HuH-7.5 (cell line): ENCODE data around the gene GLP2R.
"Not testable (repeated sequence)": the region's sequence is repeated elsewhere in the genome, so short reads cannot be mapped to it uniquely, and the experiment has no call there.

Source experiments
- DNase-seq: peaks from one replicate; pipeline ENCODE4 v3.0.0; 2011; ENCODE audit warnings: low spot score

GLP2R gene, protein sequence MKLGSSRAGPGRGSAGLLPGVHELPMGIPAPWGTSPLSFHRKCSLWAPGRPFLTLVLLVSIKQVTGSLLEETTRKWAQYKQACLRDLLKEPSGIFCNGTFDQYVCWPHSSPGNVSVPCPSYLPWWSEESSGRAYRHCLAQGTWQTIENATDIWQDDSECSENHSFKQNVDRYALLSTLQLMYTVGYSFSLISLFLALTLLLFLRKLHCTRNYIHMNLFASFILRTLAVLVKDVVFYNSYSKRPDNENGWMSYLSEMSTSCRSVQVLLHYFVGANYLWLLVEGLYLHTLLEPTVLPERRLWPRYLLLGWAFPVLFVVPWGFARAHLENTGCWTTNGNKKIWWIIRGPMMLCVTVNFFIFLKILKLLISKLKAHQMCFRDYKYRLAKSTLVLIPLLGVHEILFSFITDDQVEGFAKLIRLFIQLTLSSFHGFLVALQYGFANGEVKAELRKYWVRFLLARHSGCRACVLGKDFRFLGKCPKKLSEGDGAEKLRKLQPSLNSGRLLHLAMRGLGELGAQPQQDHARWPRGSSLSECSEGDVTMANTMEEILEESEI

DNA sequence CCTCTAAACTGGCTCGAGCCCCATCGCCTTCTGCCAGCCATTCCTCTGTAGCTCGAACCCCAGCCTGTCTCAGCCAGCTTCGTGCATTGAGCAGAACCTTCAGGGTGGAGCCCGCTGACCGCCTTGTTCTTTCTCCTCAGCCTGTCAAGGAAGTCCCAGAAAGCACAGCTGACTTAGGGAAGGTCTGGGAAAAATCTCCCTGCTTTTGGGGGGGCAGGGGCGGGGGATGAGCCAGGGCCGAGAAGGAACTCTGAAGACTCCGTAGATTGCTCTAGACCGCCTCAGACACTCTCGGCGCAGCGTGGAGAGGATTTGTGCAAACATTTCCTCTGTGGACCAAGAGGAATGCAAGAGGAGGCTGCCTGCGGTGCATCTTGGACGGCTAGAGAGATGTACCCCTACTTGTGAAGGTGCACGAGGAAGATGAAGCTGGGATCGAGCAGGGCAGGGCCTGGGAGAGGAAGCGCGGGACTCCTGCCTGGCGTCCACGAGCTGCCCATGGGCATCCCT lies at the start of gene GLP2R:
TSS of gene GLP2R (plus strand) at position 284 of the 510 bp plus-strand sequence. CDS start at position 424, 140 bp downstream.
- no peak for DNase-seq

DNA sequence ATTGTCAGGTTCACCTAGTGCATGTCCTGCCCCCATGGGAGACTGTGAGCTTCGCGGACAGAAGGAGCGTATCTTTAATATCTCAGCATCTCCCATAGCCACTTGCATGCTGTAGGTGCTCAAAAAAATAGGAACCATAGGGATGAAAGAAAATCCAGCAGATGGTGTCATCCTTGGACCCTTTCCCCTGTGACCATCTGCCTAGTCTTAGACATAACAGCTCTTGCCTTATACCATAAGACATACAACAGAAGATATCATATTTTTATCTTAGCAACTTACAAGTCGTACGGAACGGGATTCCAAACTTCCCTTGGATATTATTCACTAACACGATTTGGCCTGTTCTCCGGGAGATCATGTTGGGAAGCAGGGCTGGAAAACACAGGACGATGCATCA lies 48.8 kb upstream of the GLP2R start:
- no peak for DNase-seq

DNA sequence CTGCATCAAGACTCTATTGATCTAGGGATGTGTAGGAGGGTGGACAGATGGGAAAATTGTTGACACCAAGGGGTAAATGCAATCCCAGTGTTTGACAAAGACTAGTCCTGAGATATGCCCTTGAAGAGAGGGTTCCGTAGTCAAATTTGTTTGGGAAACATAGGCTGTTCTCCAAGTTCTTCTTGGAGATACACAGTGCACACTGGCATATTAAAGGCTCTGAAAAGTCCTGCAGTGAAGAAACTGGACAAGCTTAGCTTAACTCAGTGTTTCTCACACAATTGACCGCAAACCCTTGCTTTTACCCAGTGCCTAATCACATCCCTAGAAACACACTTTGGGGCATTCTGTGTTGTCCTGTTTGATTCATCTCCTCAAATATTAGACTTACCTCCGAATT lies 45.2 kb upstream of the GLP2R start:
- no peak for DNase-seq

DNA sequence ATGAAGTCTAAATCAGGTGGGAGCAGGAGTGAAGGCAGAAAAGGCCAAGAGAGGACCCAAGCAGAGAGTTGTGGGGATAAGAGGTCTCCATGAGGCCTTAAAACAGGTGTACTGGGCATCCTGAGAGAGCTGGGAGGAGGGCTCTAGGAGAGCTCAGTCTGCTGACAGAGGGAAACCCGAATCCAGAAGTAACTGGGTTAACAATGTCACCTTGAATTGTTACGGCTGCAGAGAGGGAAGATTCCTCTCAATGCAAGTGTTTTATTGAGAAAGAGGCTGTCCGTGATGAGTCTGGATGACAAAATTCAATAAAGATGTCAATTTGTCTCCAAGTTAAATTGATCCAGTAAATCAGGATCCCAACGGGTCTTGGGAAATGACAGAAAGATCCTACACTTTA lies 42.7 kb upstream of the GLP2R start:
- DNase-seq = no peak

DNA sequence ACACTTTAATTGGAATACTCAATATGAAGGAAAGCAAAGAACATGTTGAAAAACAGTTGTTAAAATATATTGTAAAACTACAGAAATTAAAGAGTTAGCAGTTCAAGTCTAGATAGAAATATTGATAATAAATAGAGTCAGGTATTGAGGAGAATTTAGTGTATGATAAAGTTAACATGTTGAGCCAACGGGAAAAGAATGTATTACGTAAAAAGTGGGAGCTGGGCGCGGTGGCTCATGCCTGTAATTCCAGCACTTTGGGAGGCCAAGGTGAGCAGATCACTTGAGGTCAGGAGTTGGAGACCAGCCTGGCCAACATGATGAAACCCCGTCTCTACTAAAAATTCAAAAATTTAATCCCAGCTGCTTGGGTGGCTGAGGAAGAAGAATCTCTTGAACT lies 42.3 kb upstream of the GLP2R start:
- DNase-seq = not testable (repeated sequence)

DNA sequence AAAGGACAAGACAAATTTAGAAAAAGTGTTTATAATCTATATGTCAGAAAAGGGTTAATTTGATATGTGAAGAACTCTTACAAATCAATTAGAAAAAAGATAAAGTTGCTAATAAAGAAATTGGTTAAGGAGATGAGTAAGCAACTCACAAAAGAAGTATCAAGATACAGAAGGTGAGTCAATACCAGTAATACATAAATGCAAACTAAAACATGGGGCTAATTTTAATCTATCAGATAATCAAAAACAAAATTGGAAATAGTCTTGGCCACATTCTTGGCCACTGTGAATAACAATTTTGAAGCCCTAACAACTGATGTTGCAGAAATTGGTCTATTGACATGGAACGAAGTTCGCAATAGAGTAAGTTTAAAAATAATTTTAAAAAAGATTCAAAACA lies 41.2 kb upstream of the GLP2R start:
- no peak for DNase-seq

DNA sequence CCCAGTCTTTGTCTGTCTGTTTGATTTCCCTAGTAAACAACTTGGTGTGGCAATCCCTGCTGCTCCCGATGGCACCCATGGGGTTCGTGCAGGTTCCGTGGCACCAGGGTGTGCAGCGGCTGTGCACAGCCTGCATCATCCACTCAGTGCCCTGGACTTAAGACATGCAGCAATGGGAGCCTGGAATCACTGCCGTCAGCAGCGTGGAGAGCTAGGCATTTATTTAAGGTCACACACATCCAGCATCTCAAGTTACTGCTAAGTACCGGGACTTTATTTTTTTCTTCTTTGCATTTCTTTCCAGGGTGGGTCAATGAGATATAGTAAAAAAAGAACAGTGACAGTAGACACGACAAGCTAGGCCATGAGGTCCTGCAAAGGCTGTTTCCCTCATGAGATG lies 37.1 kb upstream of the GLP2R start:
- no peak for DNase-seq

DNA sequence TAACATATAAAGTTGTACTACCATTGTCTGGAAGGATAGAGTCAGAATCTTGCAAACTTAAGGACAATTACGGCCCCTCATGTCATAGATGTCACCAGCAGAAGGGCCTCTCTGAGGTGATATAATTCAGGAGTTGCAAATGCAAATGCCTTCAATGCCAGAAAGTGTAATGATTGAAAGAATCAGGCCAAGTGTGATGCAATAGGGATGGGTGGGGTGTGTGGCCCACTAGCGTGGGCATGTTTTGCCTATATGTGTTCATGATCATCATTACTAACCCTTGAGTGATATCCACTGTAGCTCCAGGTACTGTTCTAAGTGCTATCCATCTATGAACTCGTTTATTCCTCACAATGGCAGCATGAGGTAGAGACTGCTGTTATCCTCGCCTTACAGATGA lies 35.4 kb upstream of the GLP2R start:
- no peak for DNase-seq

DNA sequence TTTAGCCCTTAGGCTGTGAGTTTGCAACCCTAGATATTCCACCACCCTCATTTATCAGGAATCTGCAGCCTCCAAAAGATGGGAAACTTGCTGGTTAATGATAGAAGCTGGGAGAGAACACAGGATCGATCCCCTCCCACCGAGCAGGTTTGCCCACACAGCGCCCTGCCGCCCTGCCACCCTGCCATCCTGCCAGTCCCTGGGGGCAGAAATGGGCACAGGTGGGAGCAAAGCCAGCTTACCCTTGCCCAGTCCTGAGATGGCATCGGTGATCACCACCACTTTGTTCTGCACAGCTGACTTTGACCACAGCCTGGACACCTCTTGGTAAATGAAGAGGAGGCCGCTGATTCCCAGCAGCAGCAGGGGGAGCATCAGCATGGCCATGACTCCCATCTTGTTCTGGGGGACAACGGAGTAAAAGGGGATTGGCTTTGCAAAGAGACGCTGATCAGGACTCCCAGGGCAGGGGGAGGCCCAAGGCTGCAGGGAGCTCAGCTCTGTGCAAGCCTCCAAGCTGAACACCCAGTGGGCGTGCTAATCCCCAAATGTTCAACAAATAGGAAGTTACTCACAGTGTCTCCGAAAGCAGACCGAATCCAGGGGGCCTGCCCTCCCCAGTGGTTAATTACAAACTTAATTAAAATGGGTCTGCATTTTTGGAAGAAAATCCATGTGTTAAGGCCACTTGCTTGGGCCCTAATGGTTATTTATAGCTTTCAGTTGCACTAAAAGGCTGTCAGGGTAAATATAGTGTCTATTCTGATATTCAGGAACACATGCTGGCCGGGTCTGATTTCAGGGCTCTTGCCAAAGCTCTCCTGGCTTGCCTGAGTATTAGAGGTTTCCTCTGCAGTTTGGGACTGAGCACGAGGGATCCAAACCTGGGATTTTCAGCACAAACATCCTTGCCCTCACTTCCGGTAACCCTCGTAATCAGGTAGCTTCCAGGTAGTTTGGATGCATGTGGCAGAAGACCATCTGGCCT lies 34.5 kb upstream of the GLP2R start, which contains the start of gene DHRS7C:
TSS of gene DHRS7C (minus strand) at position 704 of the 988 bp plus-strand sequence. CDS start at position 396, 308 bp downstream.
- DNase-seq = no peak

DNA sequence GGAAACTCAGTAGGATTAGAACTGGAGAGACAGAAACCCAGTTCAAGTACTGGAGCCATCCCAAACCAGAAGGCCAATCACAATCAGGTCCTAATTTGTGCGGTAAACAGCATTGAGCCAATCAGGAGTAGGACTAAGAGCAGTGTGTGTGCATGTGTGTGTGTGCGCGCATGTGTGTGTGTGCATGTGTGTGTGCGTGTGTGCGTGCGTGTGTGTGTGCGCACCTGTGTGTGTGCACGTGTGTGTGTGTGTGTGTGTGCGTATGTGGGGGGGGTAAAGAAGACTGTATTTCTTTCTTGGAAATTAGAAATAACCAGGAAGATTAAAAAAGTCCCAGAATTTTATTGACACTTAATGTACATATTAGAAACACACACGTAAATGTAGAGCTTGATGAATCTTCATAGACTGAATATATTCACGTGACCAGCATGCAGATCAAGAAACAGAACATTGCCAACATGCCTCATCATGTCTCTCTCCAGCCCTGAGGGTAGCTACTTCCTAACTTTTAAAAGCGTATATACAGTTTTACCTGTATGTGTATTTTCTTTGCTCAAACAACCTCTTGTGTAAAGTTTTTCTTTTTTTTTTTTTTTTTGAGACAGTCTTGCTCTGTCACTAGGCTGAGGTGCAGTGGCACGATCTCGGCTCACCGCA lies 33.4 kb upstream of the GLP2R start:
- no peak for DNase-seq

DNA sequence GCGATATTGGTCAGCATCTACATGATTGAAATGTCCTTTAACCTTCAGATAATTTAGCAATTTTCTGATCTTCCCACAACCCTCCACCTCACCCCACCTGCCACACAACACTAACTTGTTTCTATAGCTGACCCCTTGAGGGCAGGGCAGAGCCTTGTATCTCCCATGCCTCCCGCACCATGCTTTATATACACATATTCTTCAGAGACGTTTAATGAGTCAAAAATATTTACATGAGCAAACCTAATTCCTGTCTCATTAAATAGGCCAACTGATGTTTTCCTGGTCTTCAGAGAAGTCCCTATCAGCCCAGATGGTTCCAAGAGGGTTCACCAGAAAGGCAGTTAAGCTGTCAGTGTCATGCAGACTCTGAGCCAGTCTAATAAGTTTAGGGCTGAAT lies 27.7 kb upstream of the GLP2R start:
- no peak for DNase-seq

DNA sequence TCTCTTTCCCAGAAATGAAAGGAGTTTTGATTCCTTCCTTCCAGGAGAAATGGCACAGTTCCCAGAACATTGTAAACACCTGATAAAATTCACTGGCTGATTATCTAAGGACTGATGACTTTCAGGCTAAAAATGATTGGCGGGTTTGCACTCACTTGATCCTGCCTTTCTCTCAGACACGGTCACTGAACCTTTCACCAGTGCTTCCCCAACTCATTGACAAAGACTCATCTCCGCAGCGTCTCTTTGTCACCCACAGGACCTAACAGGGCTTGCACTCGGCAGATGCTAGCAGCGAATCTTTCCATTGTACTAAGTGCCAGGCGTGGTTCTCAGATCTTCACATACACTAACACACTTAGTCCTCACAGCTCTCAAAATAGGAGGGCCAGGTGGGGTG lies 27.0 kb upstream of the GLP2R start:
- no peak for DNase-seq

DNA sequence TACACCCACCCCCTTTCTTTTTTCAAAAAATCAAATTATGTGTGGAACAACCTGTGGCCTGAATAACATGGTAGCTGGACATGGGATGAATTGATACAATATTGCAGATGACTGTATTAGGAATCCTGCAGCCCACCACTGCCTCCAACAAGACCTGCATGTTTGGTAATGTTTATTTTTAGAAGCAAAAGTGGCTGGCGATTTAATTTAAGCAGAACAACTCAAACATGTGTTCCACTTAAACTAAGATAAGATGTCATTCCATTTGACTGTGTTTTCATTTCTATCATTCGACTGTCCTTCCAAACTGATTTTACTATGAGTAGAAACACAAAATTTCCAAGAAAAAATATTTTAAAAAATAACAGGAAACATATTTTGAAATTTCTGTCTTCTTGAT lies 24.2 kb upstream of the GLP2R start:
- DNase-seq = no peak

DNA sequence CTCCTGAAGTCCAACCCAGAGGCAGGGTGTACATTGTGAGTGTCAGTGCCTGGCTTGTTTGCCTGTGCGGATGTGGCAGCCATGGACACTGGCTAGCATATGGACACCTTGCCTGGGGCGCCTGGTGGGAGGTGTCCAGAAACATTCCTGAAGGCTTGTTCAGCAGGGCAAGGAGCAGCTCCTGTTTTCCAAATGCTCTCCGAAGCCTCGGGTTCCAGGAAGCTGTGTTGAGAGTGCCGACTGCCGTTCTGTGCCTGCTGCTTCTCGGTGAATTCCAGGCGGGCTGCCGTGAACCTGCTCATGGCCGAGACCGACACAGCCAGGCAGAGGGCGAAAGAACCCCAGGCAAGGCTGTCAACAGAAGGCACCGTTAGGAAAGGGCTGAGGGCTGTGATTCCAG lies 23.4 kb upstream of the GLP2R start:
- DNase-seq = no peak

DNA sequence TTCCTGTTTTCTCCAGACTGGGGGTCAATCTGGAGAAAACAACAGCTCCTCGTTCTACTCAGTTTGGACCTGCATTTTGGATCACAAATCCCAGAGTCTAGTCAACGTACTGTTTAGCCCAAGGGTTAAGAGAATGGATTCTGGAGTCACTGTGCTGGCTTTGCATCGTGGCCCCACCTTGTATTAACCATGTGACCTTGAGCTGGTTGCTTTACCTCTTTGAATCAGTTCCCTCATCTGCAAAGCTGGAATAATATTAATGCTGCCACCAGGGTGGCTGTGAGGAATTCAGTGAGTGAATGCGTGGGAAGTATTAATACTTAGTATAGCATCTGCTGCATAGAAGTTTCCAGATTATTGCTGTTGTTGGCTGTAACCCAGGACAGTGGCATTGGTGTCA lies 23.0 kb upstream of the GLP2R start:
- DNase-seq = no peak

DNA sequence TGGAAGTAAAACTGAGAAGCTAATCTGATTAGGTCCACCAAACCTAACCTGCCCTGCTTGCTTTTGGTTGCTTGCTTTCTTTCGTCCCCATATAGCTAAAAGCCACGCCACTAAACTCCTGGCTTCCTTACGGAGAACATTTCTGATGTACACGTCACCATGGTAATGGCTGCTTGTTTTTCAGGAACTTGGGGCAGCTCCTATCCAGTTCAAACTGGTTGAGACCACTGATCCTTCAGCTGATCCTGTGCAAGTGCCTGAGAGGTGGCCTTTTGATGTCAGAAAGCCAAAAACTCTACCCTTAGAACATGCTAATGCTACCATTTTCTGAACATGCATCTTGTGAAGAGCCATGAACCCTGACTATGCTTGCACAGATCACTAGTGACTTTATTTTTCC lies 20.0 kb upstream of the GLP2R start:
- no peak for DNase-seq

DNA sequence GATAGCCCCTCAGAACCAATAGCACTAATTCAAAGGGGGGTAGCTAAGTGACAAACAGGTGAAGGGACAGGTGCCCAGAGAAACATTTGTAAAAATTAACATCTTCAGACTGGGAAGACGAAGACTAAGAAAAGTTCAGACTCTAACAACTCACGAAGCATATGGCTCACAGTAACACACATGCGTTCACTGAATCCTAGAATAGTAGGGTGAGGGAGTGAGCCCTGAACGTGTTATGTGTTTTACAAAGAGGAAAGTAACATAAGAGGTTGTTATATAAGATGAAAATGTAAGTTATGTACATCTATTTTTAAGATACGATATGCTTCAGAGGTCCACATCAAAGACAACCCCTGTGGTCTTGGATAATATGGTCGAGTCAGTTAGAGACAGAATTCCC lies 19.0 kb upstream of the GLP2R start:
- DNase-seq = no peak

DNA sequence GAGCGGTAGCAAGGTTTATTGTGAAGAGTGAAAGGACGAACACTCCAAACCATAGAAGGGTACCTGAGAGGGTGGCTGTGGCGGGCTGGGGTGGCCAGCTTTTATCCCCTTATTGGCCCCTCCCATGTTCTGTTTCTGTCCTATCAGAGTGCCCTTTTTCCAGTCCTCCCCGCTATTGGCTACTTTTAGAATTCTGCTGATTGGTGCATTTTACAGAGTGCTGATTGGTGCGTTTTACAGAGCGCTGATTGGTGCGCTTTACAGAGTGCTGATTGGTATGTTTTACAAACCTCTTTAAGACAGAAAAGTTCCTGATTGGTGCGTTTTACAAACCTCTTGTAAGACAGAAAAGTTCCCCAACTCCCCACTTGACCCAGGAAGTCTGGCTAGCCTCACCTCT lies 16.3 kb upstream of the GLP2R start:
- no peak for DNase-seq

DNA sequence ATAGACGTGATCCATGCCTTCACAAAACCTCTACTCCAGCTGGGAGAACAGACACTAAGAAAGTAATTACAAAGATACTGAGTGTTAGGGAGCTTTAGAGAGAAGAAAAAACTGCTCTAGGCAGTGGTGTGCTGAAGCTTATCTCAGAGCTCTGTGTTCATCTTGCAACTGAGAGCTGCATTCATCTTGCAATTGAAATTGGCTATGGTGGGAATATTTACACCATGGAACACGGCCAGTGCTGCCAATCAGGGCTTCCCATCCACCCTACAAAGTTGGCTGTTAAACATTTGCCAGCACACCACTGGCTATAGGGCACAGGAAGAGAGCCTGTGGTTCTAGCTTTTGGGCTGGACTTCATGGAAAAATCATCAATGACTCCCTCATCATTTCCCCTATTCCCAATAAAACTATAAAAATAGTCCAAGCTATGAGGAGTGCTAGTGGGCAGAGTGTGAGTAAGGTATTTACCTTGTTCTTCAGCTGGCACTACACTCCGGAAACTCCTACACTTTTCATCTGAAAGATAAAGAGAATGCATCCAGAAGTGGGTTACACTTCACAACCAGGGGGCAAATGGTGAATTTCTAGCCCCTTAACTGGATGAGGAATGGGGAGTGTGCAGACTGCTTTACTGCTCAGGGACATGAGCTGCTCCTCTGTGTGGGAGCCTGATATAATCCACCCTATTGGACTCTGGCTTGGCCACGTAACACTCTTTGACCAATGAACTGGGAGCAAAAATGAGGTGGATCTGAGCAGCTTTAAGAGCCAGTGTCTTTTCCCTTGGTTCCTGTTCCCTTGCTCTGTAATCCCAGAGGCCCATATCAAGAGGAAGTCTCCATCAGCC lies 15.4 kb upstream of the GLP2R start:
- no peak for DNase-seq

DNA sequence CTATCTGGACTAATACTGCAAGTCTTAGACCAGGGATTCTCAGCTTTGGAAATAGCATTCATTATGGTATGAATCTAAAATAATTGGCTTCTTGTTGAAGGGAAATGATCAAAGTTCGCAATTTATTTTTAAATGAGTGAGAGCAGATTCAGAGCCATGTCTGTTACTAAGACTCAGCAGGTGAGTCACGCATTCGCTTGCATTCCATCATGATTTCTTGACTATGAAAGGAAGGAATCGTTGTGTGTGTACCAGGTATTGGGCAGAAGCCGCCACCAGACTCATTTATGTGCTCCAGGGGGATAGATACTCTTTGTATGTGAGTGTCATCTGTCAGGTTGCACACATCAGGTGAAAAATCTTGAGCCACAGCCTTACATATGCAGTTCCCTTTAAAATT lies 14.6 kb upstream of the GLP2R start:
- no peak for DNase-seq

DNA sequence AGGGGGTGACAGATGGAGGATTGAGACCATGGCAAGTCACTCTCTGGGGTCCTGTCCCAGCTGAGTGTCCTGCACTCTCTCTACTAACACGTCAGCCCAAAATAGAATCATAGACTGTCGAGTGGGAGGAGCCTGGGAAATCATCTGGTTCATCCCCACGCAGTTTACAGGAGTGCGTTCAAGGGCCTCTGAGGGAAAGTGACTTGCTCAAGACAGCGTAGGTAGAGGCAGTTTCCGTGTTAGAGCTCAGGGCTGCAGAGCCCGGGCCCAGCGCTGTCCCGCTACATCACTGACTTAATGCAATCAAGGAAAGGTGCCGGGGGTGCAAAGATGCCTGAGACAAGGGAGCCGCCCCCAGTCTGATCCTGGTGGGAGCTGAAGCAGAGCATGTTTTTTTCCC lies 14.2 kb upstream of the GLP2R start:
- DNase-seq = no peak
